GM18861 (cell line): Measurements from ENCODE around the gene SMURF2.
"Not testable (repeated sequence)": the region's sequence is repeated elsewhere in the genome, so short reads cannot be mapped to it uniquely, and the experiment has no call there.

Experiments
- ATAC-seq: cut with Tn5 transposase; IDR thresholded peaks from one replicate; pipeline ENCODE4 v1.9.1; 2021; ENCODE audit not compliant: unreplicated experiment

SMURF2 gene

GRCh38 chr17:64632606-64633005 is 29.5 kb downstream of the SMURF2 start:
- no peak for ATAC-seq

GRCh38 chr17:64632194-64632593 is 29.9 kb downstream of the SMURF2 start:
- ATAC-seq, result no peak

- no peak for ATAC-seq
These were observed 31.5 kb downstream of the SMURF2 start for GRCh38 chr17:64630309-64631223.

GRCh38 chr17:64628641-64629040 is 33.5 kb downstream of the SMURF2 start:
- ATAC-seq, result no peak

- ATAC-seq, result no peak
These were observed 34.3 kb downstream of the SMURF2 start for GRCh38 chr17:64627797-64628196.

GRCh38 chr17:64626827-64627226 is 35.3 kb downstream of the SMURF2 start:
- no peak for ATAC-seq

- ATAC-seq, result no peak
These were observed 36.6 kb downstream of the SMURF2 start for GRCh38 chr17:64625541-64625940.

- no peak for ATAC-seq
These were observed 39.0 kb downstream of the SMURF2 start for GRCh38 chr17:64622931-64623654.

GRCh38 chr17:64621772-64622171 is 40.3 kb downstream of the SMURF2 start:
- ATAC-seq, result no peak

GRCh38 chr17:64618848-64619247 is 43.3 kb downstream of the SMURF2 start:
- no peak for ATAC-seq

GRCh38 chr17:64617125-64617780 is 44.9 kb downstream of the SMURF2 start:
- ATAC-seq, result no peak

- no peak for ATAC-seq
These were observed 47.0 kb downstream of the SMURF2 start for GRCh38 chr17:64615028-64615677.

GRCh38 chr17:64614266-64615027 is 47.7 kb downstream of the SMURF2 start:
- ATAC-seq, result no peak

GRCh38 chr17:64611369-64611768 is 50.7 kb downstream of the SMURF2 start:
- ATAC-seq, result no peak

GRCh38 chr17:64610244-64610643 is 51.9 kb downstream of the SMURF2 start:
- ATAC-seq, result not testable (repeated sequence)

GRCh38 chr17:64608571-64608981 is 53.5 kb downstream of the SMURF2 start:
- ATAC-seq, result no peak

- ATAC-seq, result no peak
These were observed 54.1 kb downstream of the SMURF2 start for GRCh38 chr17:64607862-64608565.

GRCh38 chr17:64604532-64604931 is 57.6 kb downstream of the SMURF2 start:
- ATAC-seq, result not testable (repeated sequence)

GRCh38 chr17:64603987-64604386 is 58.1 kb downstream of the SMURF2 start:
- ATAC-seq, result no peak

GRCh38 chr17:64599827-64600226 is 62.3 kb downstream of the SMURF2 start:
- ATAC-seq, result no peak
